GM19351 (cell line): ENCODE measurements around the gene ATG9A.
"Not testable (repeated sequence)": the region's sequence is repeated elsewhere in the genome, so short reads cannot be mapped to it uniquely, and the experiment has no call there.

Source experiments
- ATAC-seq: cut with Tn5 transposase; IDR thresholded peaks from one replicate; pipeline ENCODE4 v1.9.1; 2021; ENCODE audit warnings: mild to moderate bottlenecking, moderate library complexity; ENCODE audit not compliant: unreplicated experiment

Gene ATG9A

GRCh38 chr2:219207134-219207883 lies 22.1 kb downstream of the ATG9A start:
- no peak for ATAC-seq

- peak; percentile 98 for ATAC-seq
Observed at GRCh38 chr2:219206328-219207133, 22.9 kb downstream of the ATG9A start, which contains the start of gene ZFAND2B. ZFAND2B (plus strand) TSS chr2:219206782; CDS start chr2:219206988, 206 bp downstream.

GRCh38 chr2:219205981-219206327 lies 23.5 kb downstream of the ATG9A start:
- no peak for ATAC-seq

- no peak for ATAC-seq
Observed at GRCh38 chr2:219205165-219205538, 24.3 kb downstream of the ATG9A start.

GRCh38 chr2:219204425-219205164 lies 24.8 kb downstream of the ATG9A start:
- no peak for ATAC-seq

- ATAC-seq: not testable (repeated sequence)
Observed at GRCh38 chr2:219201331-219201730, 28.1 kb downstream of the ATG9A start.

- ATAC-seq: not testable (repeated sequence)
Observed at GRCh38 chr2:219200502-219201326, 28.7 kb downstream of the ATG9A start.

GRCh38 chr2:219199470-219200211 lies 29.8 kb downstream of the ATG9A start:
- no peak for ATAC-seq

- ATAC-seq: no peak
Observed at GRCh38 chr2:219198974-219199373, 30.5 kb downstream of the ATG9A start.

GRCh38 chr2:219197388-219197787 lies 32.0 kb downstream of the ATG9A start:
- ATAC-seq: no peak

GRCh38 chr2:219186754-219187456 lies 42.5 kb downstream of the ATG9A start:
- no peak for ATAC-seq

- ATAC-seq: no peak
Observed at GRCh38 chr2:219184121-219184520, 45.3 kb downstream of the ATG9A start.

- no peak for ATAC-seq
Observed at GRCh38 chr2:219183151-219183772, 46.2 kb downstream of the ATG9A start.

- ATAC-seq: no peak
Observed at GRCh38 chr2:219182331-219183150, 46.9 kb downstream of the ATG9A start.

- no peak for ATAC-seq
Observed at GRCh38 chr2:219181531-219181930, 47.9 kb downstream of the ATG9A start.

GRCh38 chr2:219180961-219181360 lies 48.5 kb downstream of the ATG9A start:
- ATAC-seq: no peak

GRCh38 chr2:219179601-219180465 lies 49.6 kb downstream of the ATG9A start:
- no peak for ATAC-seq
